GM12865 (cell line): ENCODE measurements around the gene HNRNPA2B1.

ENCODE experiments used
- DNase-seq: peaks from one replicate; pipeline ENCODE4 v3.0.0; 2010; ENCODE audit warnings: low read depth
- H3K4me3 ChIP-seq: 2 replicates; pipeline ENCODE4 v1.5.1; 2011; ENCODE audit warnings: mild to moderate bottlenecking, low read depth, low read length, control low read depth
- CTCF ChIP-seq: IDR thresholded peaks from 2 replicates; pipeline ENCODE4 v1.5.1; 2011; ENCODE audit warnings: low read length, control low read depth, low read depth, inconsistent platforms; ENCODE audit not compliant: insufficient read depth; ENCODE audit errors: missing control alignments

Gene HNRNPA2B1

GRCh38 chr7:26160896-26161295 lies 39.6 kb downstream of the HNRNPA2B1 start:
- no peak for TF ChIP-seq CTCF
- H3K4me3 ChIP-seq: no peak overlapping the region
- DNase-seq: no peak

- no peak overlapping the region for H3K4me3 ChIP-seq
- TF ChIP-seq CTCF: no peak
These were observed 41.3 kb downstream of the HNRNPA2B1 start for GRCh38 chr7:26159243-26159642.

GRCh38 chr7:26157520-26158105 lies 42.9 kb downstream of the HNRNPA2B1 start:
- H3K4me3 ChIP-seq: peak overlapping the region; percentile 32

More at GRCh38 chr7:26159243-26159642, 41.3 kb downstream of the HNRNPA2B1 start:
- DNase-seq: no peak

GRCh38 chr7:26156451-26157420 lies 43.8 kb downstream of the HNRNPA2B1 start:
- peak; percentile 89 for DNase-seq
- no peak for TF ChIP-seq CTCF
- peak overlapping the region; percentile 32 for H3K4me3 ChIP-seq

More at GRCh38 chr7:26157520-26158105, 42.9 kb downstream of the HNRNPA2B1 start:
- no peak for TF ChIP-seq CTCF
- DNase-seq: no peak

- peak overlapping the region; percentile 32 for H3K4me3 ChIP-seq
- no peak for TF ChIP-seq CTCF
- peak; percentile 21 for DNase-seq
These were observed 44.8 kb downstream of the HNRNPA2B1 start for GRCh38 chr7:26155531-26156375.
